ENCODE results near the gene SLC24A3.

The SLC24A3 gene

DNA sequence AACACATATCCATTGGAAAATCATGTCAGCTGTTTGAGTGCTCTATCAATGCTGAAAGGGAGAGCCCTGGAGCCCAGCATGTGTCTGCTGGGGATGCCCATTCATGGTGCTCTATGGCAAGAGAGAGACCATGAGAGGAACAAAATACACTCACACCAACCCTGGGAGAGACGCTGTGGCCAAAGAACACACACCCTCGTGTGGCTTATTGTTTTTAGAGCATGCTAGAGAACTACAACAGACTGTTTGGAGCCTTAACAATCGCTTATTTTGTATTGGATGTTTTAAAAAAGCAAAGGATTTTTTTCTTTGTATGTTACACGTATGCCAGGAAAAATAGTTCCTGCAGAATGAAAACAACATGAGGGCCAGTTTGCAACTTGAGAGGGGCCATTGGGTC lies 151.0 kb downstream of the SLC24A3 start:
- POLR2A ChIA-PET: no interaction called here
- no peaks in the 10 kb centered on the region for H3K4me1 ChIP-seq (ENCODE audit: control insufficient read depth, insufficient read depth, low read length)
- no peak overlapping the region for H3K27ac ChIP-seq (ENCODE audit: extremely low read depth, low read depth, low read length)
- H3K4me3 ChIP-seq (ENCODE audit: low read depth, low read length): no peak overlapping the region
- CTCF ChIA-PET: no interaction called here
- H3K9me3 ChIP-seq (ENCODE audit: control insufficient read depth, insufficient read depth, low read depth, low read length): no peaks in the 10 kb centered on the region
- H3K36me3 ChIP-seq (ENCODE audit: control insufficient read depth in 2 of 2, insufficient read depth in 1 of 2, low read length in 2 of 2): no peaks in the 10 kb centered on the region
- no peak for TF ChIP-seq ZNF157 (tag by site-specific recombination; IDR thresholded peaks at IDR 0.05)
- no peak for TF ChIP-seq ZNF394 (tag by site-specific recombination; IDR thresholded peaks at IDR 0.05; ENCODE audit: borderline replicate concordance)
- TF ChIP-seq ZNF48 (tag by site-specific recombination; IDR thresholded peaks at IDR 0.05): no peak
- TF ChIP-seq, protein P1, sequence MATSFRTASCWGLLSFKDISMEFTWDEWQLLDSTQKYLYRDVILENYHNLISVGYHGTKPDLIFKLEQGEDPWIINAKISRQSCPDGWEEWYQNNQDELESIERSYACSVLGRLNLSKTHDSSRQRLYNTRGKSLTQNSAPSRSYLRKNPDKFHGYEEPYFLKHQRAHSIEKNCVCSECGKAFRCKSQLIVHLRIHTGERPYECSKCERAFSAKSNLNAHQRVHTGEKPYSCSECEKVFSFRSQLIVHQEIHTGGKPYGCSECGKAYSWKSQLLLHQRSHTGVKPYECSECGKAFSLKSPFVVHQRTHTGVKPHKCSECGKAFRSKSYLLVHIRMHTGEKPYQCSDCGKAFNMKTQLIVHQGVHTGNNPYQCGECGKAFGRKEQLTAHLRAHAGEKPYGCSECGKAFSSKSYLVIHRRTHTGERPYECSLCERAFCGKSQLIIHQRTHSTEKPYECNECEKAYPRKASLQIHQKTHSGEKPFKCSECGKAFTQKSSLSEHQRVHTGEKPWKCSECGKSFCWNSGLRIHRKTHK (tag by site-specific recombination; IDR thresholded peaks at IDR 0.05): no peak
- no peak for TF ChIP-seq ZNF112 (tag by site-specific recombination; IDR thresholded peaks at IDR 0.05)
- no peak for TF ChIP-seq ZNF169 (tag by site-specific recombination; IDR thresholded peaks at IDR 0.05)
- TF ChIP-seq ZNF521 (tag by site-specific recombination; IDR thresholded peaks at IDR 0.05): no peak
- TF ChIP-seq SETDB1 (IDR thresholded peaks at IDR 0.05; ENCODE audit: insufficient read length, low read length): no peak
- TF ChIP-seq ZNF621 (tag by site-specific recombination; IDR thresholded peaks at IDR 0.05): no peak
- TF ChIP-seq ZNF560 (tag by site-specific recombination; IDR thresholded peaks at IDR 0.05; ENCODE audit: borderline replicate concordance): no peak
- no peak for TF ChIP-seq ZNF610 (tag by site-specific recombination; IDR thresholded peaks at IDR 0.05; ENCODE audit: borderline replicate concordance)
- TF ChIP-seq ZNF350 (tag by site-specific recombination; IDR thresholded peaks at IDR 0.05): no peak
- TF ChIP-seq, protein P2, sequence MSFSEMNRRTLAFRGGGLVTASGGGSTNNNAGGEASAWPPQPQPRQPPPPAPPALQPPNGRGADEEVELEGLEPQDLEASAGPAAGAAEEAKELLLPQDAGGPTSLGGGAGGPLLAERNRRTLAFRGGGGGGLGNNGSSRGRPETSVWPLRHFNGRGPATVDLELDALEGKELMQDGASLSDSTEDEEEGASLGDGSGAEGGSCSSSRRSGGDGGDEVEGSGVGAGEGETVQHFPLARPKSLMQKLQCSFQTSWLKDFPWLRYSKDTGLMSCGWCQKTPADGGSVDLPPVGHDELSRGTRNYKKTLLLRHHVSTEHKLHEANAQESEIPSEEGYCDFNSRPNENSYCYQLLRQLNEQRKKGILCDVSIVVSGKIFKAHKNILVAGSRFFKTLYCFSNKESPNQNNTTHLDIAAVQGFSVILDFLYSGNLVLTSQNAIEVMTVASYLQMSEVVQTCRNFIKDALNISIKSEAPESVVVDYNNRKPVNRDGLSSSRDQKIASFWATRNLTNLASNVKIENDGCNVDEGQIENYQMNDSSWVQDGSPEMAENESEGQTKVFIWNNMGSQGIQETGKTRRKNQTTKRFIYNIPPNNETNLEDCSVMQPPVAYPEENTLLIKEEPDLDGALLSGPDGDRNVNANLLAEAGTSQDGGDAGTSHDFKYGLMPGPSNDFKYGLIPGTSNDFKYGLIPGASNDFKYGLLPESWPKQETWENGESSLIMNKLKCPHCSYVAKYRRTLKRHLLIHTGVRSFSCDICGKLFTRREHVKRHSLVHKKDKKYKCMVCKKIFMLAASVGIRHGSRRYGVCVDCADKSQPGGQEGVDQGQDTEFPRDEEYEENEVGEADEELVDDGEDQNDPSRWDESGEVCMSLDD (tag by site-specific recombination; IDR thresholded peaks at IDR 0.05): no peak
- no peak for TF ChIP-seq ZNF76 (tag by site-specific recombination; IDR thresholded peaks at IDR 0.05; ENCODE audit: borderline replicate concordance, low read depth)
- TF ChIP-seq KLF1 (tag by site-specific recombination; IDR thresholded peaks at IDR 0.05): no peak
- TF ChIP-seq, protein P3, sequence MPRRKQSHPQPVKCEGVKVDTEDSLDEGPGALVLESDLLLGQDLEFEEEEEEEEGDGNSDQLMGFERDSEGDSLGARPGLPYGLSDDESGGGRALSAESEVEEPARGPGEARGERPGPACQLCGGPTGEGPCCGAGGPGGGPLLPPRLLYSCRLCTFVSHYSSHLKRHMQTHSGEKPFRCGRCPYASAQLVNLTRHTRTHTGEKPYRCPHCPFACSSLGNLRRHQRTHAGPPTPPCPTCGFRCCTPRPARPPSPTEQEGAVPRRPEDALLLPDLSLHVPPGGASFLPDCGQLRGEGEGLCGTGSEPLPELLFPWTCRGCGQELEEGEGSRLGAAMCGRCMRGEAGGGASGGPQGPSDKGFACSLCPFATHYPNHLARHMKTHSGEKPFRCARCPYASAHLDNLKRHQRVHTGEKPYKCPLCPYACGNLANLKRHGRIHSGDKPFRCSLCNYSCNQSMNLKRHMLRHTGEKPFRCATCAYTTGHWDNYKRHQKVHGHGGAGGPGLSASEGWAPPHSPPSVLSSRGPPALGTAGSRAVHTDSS (tag by site-specific recombination; IDR thresholded peaks at IDR 0.05): no peak
- TF ChIP-seq SCRT2 (tag by site-specific recombination; IDR thresholded peaks at IDR 0.05): no peak
- no peak for TF ChIP-seq MZF1 (tag by site-specific recombination; IDR thresholded peaks at IDR 0.05; ENCODE audit: borderline replicate concordance)
- TF ChIP-seq ZNF660 (tag by site-specific recombination; IDR thresholded peaks at IDR 0.05): no peak
- TF ChIP-seq, protein P4, sequence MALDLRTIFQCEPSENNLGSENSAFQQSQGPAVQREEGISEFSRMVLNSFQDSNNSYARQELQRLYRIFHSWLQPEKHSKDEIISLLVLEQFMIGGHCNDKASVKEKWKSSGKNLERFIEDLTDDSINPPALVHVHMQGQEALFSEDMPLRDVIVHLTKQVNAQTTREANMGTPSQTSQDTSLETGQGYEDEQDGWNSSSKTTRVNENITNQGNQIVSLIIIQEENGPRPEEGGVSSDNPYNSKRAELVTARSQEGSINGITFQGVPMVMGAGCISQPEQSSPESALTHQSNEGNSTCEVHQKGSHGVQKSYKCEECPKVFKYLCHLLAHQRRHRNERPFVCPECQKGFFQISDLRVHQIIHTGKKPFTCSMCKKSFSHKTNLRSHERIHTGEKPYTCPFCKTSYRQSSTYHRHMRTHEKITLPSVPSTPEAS (tag by site-specific recombination; IDR thresholded peaks at IDR 0.05): no peak

DNA sequence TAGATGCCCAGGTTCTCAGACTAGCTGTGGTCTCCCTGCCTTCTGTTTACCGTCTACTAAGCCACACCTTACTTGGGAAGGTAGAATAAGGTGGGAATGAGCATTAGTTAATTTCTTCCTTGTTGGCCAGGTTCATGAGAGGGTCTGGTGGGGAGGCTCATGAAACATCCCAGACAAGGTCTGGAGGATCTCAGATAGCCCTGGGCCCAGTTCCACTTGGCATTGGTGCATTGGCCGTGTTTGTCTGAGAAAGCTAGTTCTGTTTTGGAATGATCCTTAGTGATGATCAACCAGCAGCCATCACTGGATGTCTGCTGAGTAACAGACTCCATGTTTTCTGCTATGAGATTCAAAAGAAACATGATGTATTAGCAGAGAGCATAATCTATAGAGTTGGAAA lies 155.1 kb downstream of the SLC24A3 start:
- ChIA-PET CTCF (no interaction called here), POLR2A (no interaction called here)
- Histone ChIP-seq H3K9me3 (ENCODE audit: control insufficient read depth, insufficient read depth, low read depth, low read length) (no peaks in the 10 kb centered on the region), H3K4me3 (ENCODE audit: low read depth, low read length) (no peak overlapping the region), H3K36me3 (ENCODE audit: control insufficient read depth in 2 of 2, insufficient read depth in 1 of 2, low read length in 2 of 2) (no peaks in the 10 kb centered on the region), H3K27ac (ENCODE audit: extremely low read depth, low read depth, low read length) (no peak overlapping the region), H3K4me1 (ENCODE audit: control insufficient read depth, insufficient read depth, low read length) (no peaks in the 10 kb centered on the region)
- TF ChIP-seq, protein P5, sequence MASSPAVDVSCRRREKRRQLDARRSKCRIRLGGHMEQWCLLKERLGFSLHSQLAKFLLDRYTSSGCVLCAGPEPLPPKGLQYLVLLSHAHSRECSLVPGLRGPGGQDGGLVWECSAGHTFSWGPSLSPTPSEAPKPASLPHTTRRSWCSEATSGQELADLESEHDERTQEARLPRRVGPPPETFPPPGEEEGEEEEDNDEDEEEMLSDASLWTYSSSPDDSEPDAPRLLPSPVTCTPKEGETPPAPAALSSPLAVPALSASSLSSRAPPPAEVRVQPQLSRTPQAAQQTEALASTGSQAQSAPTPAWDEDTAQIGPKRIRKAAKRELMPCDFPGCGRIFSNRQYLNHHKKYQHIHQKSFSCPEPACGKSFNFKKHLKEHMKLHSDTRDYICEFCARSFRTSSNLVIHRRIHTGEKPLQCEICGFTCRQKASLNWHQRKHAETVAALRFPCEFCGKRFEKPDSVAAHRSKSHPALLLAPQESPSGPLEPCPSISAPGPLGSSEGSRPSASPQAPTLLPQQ (tag by site-specific recombination; IDR thresholded peaks at IDR 0.05): no peak
- TF ChIP-seq, protein P6, sequence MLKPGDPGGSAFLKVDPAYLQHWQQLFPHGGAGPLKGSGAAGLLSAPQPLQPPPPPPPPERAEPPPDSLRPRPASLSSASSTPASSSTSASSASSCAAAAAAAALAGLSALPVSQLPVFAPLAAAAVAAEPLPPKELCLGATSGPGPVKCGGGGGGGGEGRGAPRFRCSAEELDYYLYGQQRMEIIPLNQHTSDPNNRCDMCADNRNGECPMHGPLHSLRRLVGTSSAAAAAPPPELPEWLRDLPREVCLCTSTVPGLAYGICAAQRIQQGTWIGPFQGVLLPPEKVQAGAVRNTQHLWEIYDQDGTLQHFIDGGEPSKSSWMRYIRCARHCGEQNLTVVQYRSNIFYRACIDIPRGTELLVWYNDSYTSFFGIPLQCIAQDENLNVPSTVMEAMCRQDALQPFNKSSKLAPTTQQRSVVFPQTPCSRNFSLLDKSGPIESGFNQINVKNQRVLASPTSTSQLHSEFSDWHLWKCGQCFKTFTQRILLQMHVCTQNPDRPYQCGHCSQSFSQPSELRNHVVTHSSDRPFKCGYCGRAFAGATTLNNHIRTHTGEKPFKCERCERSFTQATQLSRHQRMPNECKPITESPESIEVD (tag by site-specific recombination; IDR thresholded peaks at IDR 0.05): no peak
- TF ChIP-seq, protein P7, sequence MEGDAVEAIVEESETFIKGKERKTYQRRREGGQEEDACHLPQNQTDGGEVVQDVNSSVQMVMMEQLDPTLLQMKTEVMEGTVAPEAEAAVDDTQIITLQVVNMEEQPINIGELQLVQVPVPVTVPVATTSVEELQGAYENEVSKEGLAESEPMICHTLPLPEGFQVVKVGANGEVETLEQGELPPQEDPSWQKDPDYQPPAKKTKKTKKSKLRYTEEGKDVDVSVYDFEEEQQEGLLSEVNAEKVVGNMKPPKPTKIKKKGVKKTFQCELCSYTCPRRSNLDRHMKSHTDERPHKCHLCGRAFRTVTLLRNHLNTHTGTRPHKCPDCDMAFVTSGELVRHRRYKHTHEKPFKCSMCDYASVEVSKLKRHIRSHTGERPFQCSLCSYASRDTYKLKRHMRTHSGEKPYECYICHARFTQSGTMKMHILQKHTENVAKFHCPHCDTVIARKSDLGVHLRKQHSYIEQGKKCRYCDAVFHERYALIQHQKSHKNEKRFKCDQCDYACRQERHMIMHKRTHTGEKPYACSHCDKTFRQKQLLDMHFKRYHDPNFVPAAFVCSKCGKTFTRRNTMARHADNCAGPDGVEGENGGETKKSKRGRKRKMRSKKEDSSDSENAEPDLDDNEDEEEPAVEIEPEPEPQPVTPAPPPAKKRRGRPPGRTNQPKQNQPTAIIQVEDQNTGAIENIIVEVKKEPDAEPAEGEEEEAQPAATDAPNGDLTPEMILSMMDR (tag by site-specific recombination; IDR thresholded peaks at IDR 0.05): no peak
- no peak for TF ChIP-seq ZNF660 (tag by site-specific recombination; IDR thresholded peaks at IDR 0.05)
- TF ChIP-seq ZNF221 (tag by site-specific recombination; IDR thresholded peaks at IDR 0.05; ENCODE audit: borderline replicate concordance): no peak
